GM23248 (cell line): ENCODE measurements around the gene PHOX2B.

ENCODE experiments used
- EZH2 ChIP-seq: fragments of 200-600 bp; sonication (generic); IDR thresholded peaks from 2 replicates; pipeline ENCODE4 v1.6.1; 2018; ENCODE audit warnings: antibody characterized with exemption, mild to moderate bottlenecking; ENCODE audit not compliant: insufficient read depth, poor library complexity, severe bottlenecking
- EZH2phosphoT487 ChIP-seq: fragments of 200-600 bp; sonication (generic); IDR thresholded peaks from 2 replicates; pipeline ENCODE4 v1.6.1; 2018; ENCODE audit warnings: antibody characterized with exemption, moderate library complexity, mild to moderate bottlenecking, low read depth; ENCODE audit not compliant: insufficient read depth

- TF ChIP-seq EZH2 (no peak), EZH2phosphoT487 (no peak)
Observed at GRCh38 chr4:41785665-41786064, 37.1 kb upstream of the PHOX2B start.
